K562 (cell line): ENCODE measurements around the gene ERC2. TPM values are rescaled to one million over a fixed set of nuclear protein-coding genes. Genes with fewer than 3 reads are reported as not detected.

Experiments
- ATAC-seq: fragments of 200-7000 bp; cut with Tn5 transposase; 3 replicates; pipeline ENCODE4 v1.9.1; 2020; ENCODE audit warnings: moderate library complexity
- BruUV-seq: library from RNA; stranded (reverse); fragments of 400-500 nt; replicated peaks from 2 replicates; lab custom pipeline; 2021; lab: Mats Ljungman, UMichigan
- CTCF ChIA-PET: fragments of 300-600 bp; formaldehyde crosslinking; extraction: SDS; loops from one replicate; lab custom pipeline; 2021; ENCODE audit warnings: low intra/inter-chr PET ratio; lab: Yijun Ruan, JAX
- POLR2A ChIA-PET: fragments of 300-600, 350-650 bp; sonication (Branson Sonifier 250); formaldehyde crosslinking; extraction: SDS; loops from one replicate; lab custom pipeline; 2021; ENCODE audit warnings: antibody characterized with exemption, inconsistent platforms; lab: Yijun Ruan, JAX
- DNase-seq, 4 experiments: peaks; one replicate each; pipeline versions ENCODE4 v3.0.0 to v3.0.0-alpha.2; 2011 to 2018; ENCODE audit warnings: low spot score in 3 of 4, mixed read lengths in 3 of 4; ENCODE audit errors: extremely low read depth in 1 of 4
- FAIRE-seq: peaks from 2 replicates; lab custom pipeline; 2011; peaks lifted over from hg19 to GRCh38; lab: Jason Lieb, UNC
- H2AFZ ChIP-seq: 2 replicates; pipeline ENCODE4 v1.6.0; 2011; ENCODE audit warnings: low read depth, low read length, control low read depth, inconsistent platforms
- H3K27ac ChIP-seq: fragments of 200-600 bp; 3 replicates; pipeline ENCODE4 v1.8.0; 2011; ENCODE audit warnings: low read depth, mild to moderate bottlenecking, control low read depth, inconsistent platforms, low read length, moderate library complexity, mixed read lengths; ENCODE audit errors: extremely low read depth
- H3K27me3 ChIP-seq, 2 experiments: fragments of 300-600 bp in 1 of 2; 2 replicates in 1 of 2; 3 replicates in 1 of 2; pipeline versions ENCODE4 v1.6.0 to v1.8.0; 2011; ENCODE audit warnings: inconsistent platforms in 2 of 2, low read length in 2 of 2, mild to moderate bottlenecking in 1 of 2, mixed read lengths in 1 of 2, moderate library complexity in 1 of 2; ENCODE audit not compliant: control insufficient read depth in 2 of 2, insufficient read depth in 2 of 2
- H3K36me3 ChIP-seq: fragments of 300-600 bp; 3 replicates; pipeline ENCODE4 v1.8.0; 2011; ENCODE audit warnings: mild to moderate bottlenecking, low read length, inconsistent platforms; ENCODE audit not compliant: control insufficient read depth, insufficient read depth
- H3K4me1 ChIP-seq, 2 experiments: fragments of 200-600 bp in 1 of 2; replicated peaks in 1 of 2; 2 replicates in 1 of 2; 3 replicates in 1 of 2; pipeline versions ENCODE4 v1.5.1 to v1.8.0; 2011; ENCODE audit warnings: inconsistent platforms in 2 of 2, low read length in 2 of 2, mild to moderate bottlenecking in 1 of 2, mixed read lengths in 1 of 2, moderate library complexity in 1 of 2; ENCODE audit not compliant: control insufficient read depth in 2 of 2, insufficient read depth in 2 of 2
- H3K4me2 ChIP-seq: 2 replicates; pipeline ENCODE4 v1.6.1; 2011; ENCODE audit warnings: low read length, control low read depth, inconsistent platforms, mixed read lengths; ENCODE audit not compliant: insufficient read depth
- H3K4me3 ChIP-seq: fragments of 200-600 bp; sonication (generic), shearing (Covaris generic); 2 replicates; pipeline ENCODE4 v1.5.1; 2016; ENCODE audit warnings: control low read depth, inconsistent platforms
- H3K79me2 ChIP-seq: fragments of 200-600 bp; 3 replicates; pipeline ENCODE4 v1.8.0; 2011; ENCODE audit warnings: low read length, inconsistent platforms; ENCODE audit not compliant: control insufficient read depth, insufficient read depth
- H3K9ac ChIP-seq, 2 experiments: 2 replicates each; pipeline versions ENCODE4 v1.6.0 to v1.6.1; 2011; ENCODE audit warnings: low read depth in 2 of 2, low read length in 2 of 2, control low read depth in 1 of 2, inconsistent platforms in 1 of 2, mild to moderate bottlenecking in 1 of 2, mixed read lengths in 1 of 2; ENCODE audit not compliant: insufficient read depth in 1 of 2
- H3K9me1 ChIP-seq: one replicate; pipeline ENCODE4 v1.6.0; 2011; ENCODE audit warnings: inconsistent platforms, mild to moderate bottlenecking, low read length, moderate library complexity; ENCODE audit not compliant: control insufficient read depth, insufficient read depth
- H3K9me3 ChIP-seq: replicated peaks from 2 replicates; pipeline ENCODE4 v1.5.1; 2011; ENCODE audit warnings: low read depth, low read length, inconsistent platforms; ENCODE audit not compliant: control insufficient read depth, insufficient read depth
- H4K20me1 ChIP-seq: replicated peaks from 2 replicates; pipeline ENCODE4 v1.6.1; 2011; ENCODE audit warnings: low read length, inconsistent platforms, mixed read lengths; ENCODE audit not compliant: control insufficient read depth, insufficient read depth
- BRF1 ChIP-seq: IDR thresholded peaks from 3 replicates; pipeline ENCODE4 v1.6.1; 2011; ENCODE audit warnings: borderline replicate concordance, mild to moderate bottlenecking; ENCODE audit not compliant: insufficient read length; ENCODE audit errors: extremely low read depth
- CBFB ChIP-seq: sonication (generic); formaldehyde crosslinking; IDR thresholded peaks from 2 replicates; pipeline ENCODE4 v1.4.0; 2020; ENCODE audit warnings: mild to moderate bottlenecking, missing genetic modification reagents
- CCAR2 ChIP-seq: fragments of 200-400 bp; formaldehyde crosslinking; IDR thresholded peaks from 2 replicates; pipeline ENCODE4 v1.6.1; 2017; ENCODE audit warnings: mild to moderate bottlenecking, low read depth, low read length
- CHCHD3 ChIP-seq: fragments of 250-450 bp; sonication (Bioruptor Pico); IDR thresholded peaks from 2 replicates; pipeline ENCODE4 v2.1.2; 2022; ENCODE audit warnings: mild to moderate bottlenecking
- CHD4 ChIP-seq: fragments of 200-600 bp; sonication (generic); IDR thresholded peaks from 3 replicates; pipeline ENCODE4 v1.6.1; 2012; ENCODE audit warnings: low read depth, mild to moderate bottlenecking, mixed read lengths, low read length, inconsistent platforms; ENCODE audit not compliant: insufficient read depth, insufficient replicate concordance, poor library complexity, severe bottlenecking
- E2F4 ChIP-seq: sonication (generic); formaldehyde crosslinking; IDR thresholded peaks from 2 replicates; pipeline ENCODE4 v1.8.0; 2022; ENCODE audit warnings: mild to moderate bottlenecking, low read depth, missing genetic modification reagents
- FOXM1 ChIP-seq, 2 experiments: fragments of 450-650 bp in 1 of 2; sonication (generic) in 1 of 2; formaldehyde crosslinking in 1 of 2; IDR thresholded peaks; 2 replicates each; pipeline versions ENCODE4 v1.6.1 to v1.9.0; 2017 to 2022; ENCODE audit warnings: low read depth in 2 of 2, mild to moderate bottlenecking in 2 of 2, missing genetic modification reagents in 1 of 2, moderate library complexity in 1 of 2
- HDAC3 ChIP-seq: fragments of 450-650 bp; IDR thresholded peaks from 2 replicates; pipeline ENCODE4 v1.6.1; 2018; ENCODE audit warnings: borderline replicate concordance, mild to moderate bottlenecking, moderate library complexity; ENCODE audit not compliant: partially characterized antibody
- KDM4B ChIP-seq, 2 experiments: fragments of 450-650 bp in 1 of 2; sonication (generic) in 1 of 2; IDR thresholded peaks; 2 replicates each; pipeline ENCODE4 v1.6.1; 2016 to 2017; ENCODE audit warnings: borderline replicate concordance in 2 of 2, antibody characterized with exemption in 1 of 2, low read depth in 1 of 2, mild to moderate bottlenecking in 1 of 2
- NFE2 ChIP-seq: IDR thresholded peaks from 2 replicates; pipeline ENCODE4 v1.6.1; 2014; ENCODE audit warnings: antibody characterized with exemption, low read depth
- PHF8 ChIP-seq: fragments of 200-600 bp; sonication (generic); IDR thresholded peaks from 2 replicates; pipeline ENCODE4 v1.6.1; 2012; ENCODE audit warnings: mixed run types, mild to moderate bottlenecking, inconsistent platforms, low read length, moderate library complexity, borderline replicate concordance
- PHTF2 ChIP-seq: fragments of 250-450 bp; sonication (Bioruptor Pico); IDR thresholded peaks from 2 replicates; pipeline ENCODE4 v1.5.0; 2021; ENCODE audit warnings: mild to moderate bottlenecking
- SP2 ChIP-seq: IDR thresholded peaks from 2 replicates; pipeline ENCODE4 v1.6.1; 2011; ENCODE audit warnings: mild to moderate bottlenecking, low read depth, low read length, moderate library complexity; ENCODE audit not compliant: poor library complexity, severe bottlenecking; ENCODE audit errors: extremely low read depth
- SRSF3 ChIP-seq: fragments of 200-400 bp; formaldehyde crosslinking; IDR thresholded peaks from 2 replicates; pipeline ENCODE4 v1.6.1; 2016; ENCODE audit warnings: mild to moderate bottlenecking, low read length, moderate library complexity; ENCODE audit not compliant: insufficient read depth
- TCFL5 ChIP-seq: fragments of 250-450 bp; sonication (Bioruptor Pico); conservative IDR thresholded peaks from 2 replicates; pipeline ENCODE4 v1.6.1; 2021; ENCODE audit warnings: mild to moderate bottlenecking, moderate library complexity, matching md5 sums
- TOE1 ChIP-seq, 2 experiments: fragments of 450-650 bp in 1 of 2; sonication (generic) in 1 of 2; formaldehyde crosslinking in 1 of 2; IDR thresholded peaks; 2 replicates each; pipeline versions ENCODE4 v1.7.1 to v1.8.0; 2016 to 2022; ENCODE audit warnings: borderline replicate concordance in 2 of 2, mild to moderate bottlenecking in 2 of 2, antibody characterized with exemption in 1 of 2, inconsistent platforms in 1 of 2, low read depth in 1 of 2, missing genetic modification reagents in 1 of 2, moderate library complexity in 1 of 2
- ZKSCAN8 ChIP-seq: fragments of 200-800 bp; sonication (Bioruptor generic); IDR thresholded peaks from 2 replicates; pipeline ENCODE4 v1.6.1; 2016; ENCODE audit warnings: missing genetic modification characterization, missing compliant biosample characterization
- ZNF232 ChIP-seq: sonication (generic); formaldehyde crosslinking; IDR thresholded peaks from 2 replicates; pipeline ENCODE4 v1.8.0; 2022; ENCODE audit warnings: mild to moderate bottlenecking, missing genetic modification reagents
- WGBS: fragments of 100-300 bp; shearing (Covaris generic); methylation state at CpG from one replicate; pipeline ENCODE4 v1.1.6; 2016; ENCODE audit warnings: low coverage, mixed read lengths; ENCODE audit not compliant: insufficient coverage; ENCODE audit errors: missing lambda C conversion rate; 5-methylcytosine and 5-hydroxymethylcytosine counted together
- in situ Hi-C: fragments of 300-500 bp; cut with MboI; formaldehyde crosslinking; loops from 4 replicates; pipeline ENCODE4 v1.15.0; 2018; ENCODE audit warnings: inconsistent platforms, mixed read lengths
- intact Hi-C: fragments of 100-400 bp; cut with micrococcal nuclease; formaldehyde crosslinking; loops from 2 replicates; pipeline ENCODE4 v1.14.2; 2022
- polyA plus RNA-seq, 8 experiments: library from polyadenylated mRNA; depleted of rRNA in 4 of 8; stranded (reverse) in 5 of 8; unstranded in 3 of 8; fragments of >200 nt; fragmentation: Nextera tagmentation in 2 of 8; fragmentation: Illumina TruSeq in 1 of 8; extraction: Ambion mirVana in 2 of 8; extraction: Trizol in 1 of 8; gene quantifications; 2 replicates each; pipeline versions ENCODE4 v1.2.1 to v1.2.3, GENCODE V29; 2011 to 2014; ENCODE audit warnings: inconsistent platforms in 1 of 8, missing spikeins in 1 of 8
- total RNA-seq, 7 experiments: library from RNA; depleted of rRNA in 6 of 7; stranded (reverse); fragments of >200 nt in 6 of 7; fragmentation: Illumina TruSeq in 2 of 7; extraction: Trizol in 2 of 7; gene quantifications; 2 replicates each; pipeline versions ENCODE4 v1.2.1 to v1.2.3, GENCODE V29; 2011 to 2021; ENCODE audit warnings: low replicate concordance in 1 of 7
- TF ChIP-seq, protein P1 (sequence below): sonication (generic); formaldehyde crosslinking; IDR thresholded peaks from 2 replicates; pipeline ENCODE4 v1.8.1; 2023; ENCODE audit warnings: mild to moderate bottlenecking, missing genetic modification reagents

Gene ERC2
- total and polyA plus RNA-seq, 9 of the 15 experiments (the other 6 are each of a cell fraction or from before 2014, with no cell fraction given) = 0.04 to 0.18 (median 0.07) TPM; not detected in 2

DNA sequence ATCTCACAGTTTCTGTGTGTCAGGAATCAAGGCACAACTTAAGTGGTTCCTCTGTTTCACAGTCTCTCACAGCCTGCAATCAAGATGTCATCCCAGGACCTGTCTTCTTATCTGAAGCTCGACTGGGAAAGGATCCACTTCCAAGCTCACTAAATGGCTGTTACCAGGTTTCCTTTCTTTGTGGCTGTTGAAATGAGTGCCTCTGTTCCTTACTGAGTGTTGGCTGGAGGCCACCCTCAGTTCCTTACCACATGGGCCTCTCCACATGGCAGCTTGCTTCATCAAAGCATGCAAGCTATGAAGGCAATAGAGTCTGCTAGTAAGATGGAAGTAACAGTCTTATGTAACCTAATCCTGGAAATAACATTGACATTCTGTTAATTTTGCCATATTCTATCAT is 174.0 kb downstream of the ERC2 start:
- no peaks in the 10 kb centered on the region for H3K9me1 ChIP-seq
- H3K9me3 ChIP-seq = no peaks in the 10 kb centered on the region
- H2AFZ ChIP-seq = no peak overlapping the region
- no peaks in the 10 kb centered on the region for H3K79me2 ChIP-seq
- 0% methylated on average over 1 of the region's 1 CpG for WGBS
- no peaks in the 10 kb centered on the region for H3K36me3 ChIP-seq
- intact Hi-C loops (no loop called here), in situ Hi-C loops (no loop called here)
- ChIA-PET CTCF (no interaction called here), POLR2A (interaction anchor here (0.6 kb wide), 1 partner anchor 664 kb away, joined by 4 read pairs; no protein-coding TSS in a partner anchor)
- DNase-seq = no peak
- no peak for FAIRE-seq
- BruUV-seq = no TSS peak
- H3K27ac ChIP-seq = no peak overlapping the region
- H3K4me3 ChIP-seq = no peak overlapping the region
- H3K4me1 ChIP-seq = no peaks in the 10 kb centered on the region
- H3K27me3 ChIP-seq = peaks cover 0 to 5% of the 10 kb centered on the region in 2 experiments; a peak in 1 of 5 replicates
- H3K4me2 ChIP-seq = no peak overlapping the region
- ATAC-seq = no peak
- no peaks in the 10 kb centered on the region for H4K20me1 ChIP-seq
- no peak overlapping the region for H3K9ac ChIP-seq
- TF ChIP-seq, protein P1, sequence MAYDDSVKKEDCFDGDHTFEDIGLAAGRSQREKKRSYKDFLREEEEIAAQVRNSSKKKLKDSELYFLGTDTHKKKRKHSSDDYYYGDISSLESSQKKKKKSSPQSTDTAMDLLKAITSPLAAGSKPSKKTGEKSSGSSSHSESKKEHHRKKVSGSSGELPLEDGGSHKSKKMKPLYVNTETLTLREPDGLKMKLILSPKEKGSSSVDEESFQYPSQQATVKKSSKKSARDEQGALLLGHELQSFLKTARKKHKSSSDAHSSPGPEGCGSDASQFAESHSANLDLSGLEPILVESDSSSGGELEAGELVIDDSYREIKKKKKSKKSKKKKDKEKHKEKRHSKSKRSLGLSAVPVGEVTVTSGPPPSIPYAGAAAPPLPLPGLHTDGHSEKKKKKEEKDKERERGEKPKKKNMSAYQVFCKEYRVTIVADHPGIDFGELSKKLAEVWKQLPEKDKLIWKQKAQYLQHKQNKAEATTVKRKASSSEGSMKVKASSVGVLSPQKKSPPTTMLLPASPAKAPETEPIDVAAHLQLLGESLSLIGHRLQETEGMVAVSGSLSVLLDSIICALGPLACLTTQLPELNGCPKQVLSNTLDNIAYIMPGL (CRISPR knock-in tag) = no peak
- TF ChIP-seq E2F4 (CRISPR knock-in tag) (no peak), CHCHD3 (no peak), FOXM1 (IDR thresholded peaks at IDR 0.05; ENCODE audit: low read depth) (no peak), FOXM1 (CRISPR knock-in tag; IDR thresholded peaks at IDR 0.05; ENCODE audit: low read depth) (no peak), TOE1 (IDR thresholded peaks at IDR 0.05; ENCODE audit: borderline replicate concordance) (no peak), TOE1 (CRISPR knock-in tag; IDR thresholded peaks at IDR 0.05; ENCODE audit: borderline replicate concordance, low read depth) (no peak), BRF1 (no peak), CCAR2 (no peak), ZNF232 (CRISPR knock-in tag) (no peak), KDM4B (IDR thresholded peaks at IDR 0.05; ENCODE audit: borderline replicate concordance in 2 of 2, low read depth in 1 of 2) (no peak), SP2 (no peak), ZKSCAN8 (no peak), CBFB (CRISPR knock-in tag) (no peak), NFE2 (no peak), HDAC3 (no peak), CHD4 (no peak), PHTF2 (CRISPR knock-in tag) (no peak), SRSF3 (no peak), TCFL5 (CRISPR knock-in tag) (no peak), PHF8 (no peak)
